Upper lobe of right lung (tissue), 1 donor: ENCODE measurements around the gene COL5A3. TPM values are rescaled to one million over a fixed set of nuclear protein-coding genes. Genes with fewer than 3 reads are reported as not detected.

Source experiments
- ATAC-seq: fragments of 200-7000 bp; cut with Tn5 transposase; one replicate; pipeline ENCODE4 v1.9.1; 2020; ENCODE audit warnings: mild to moderate bottlenecking, moderate library complexity
- DNase-seq: peaks from one replicate; pipeline ENCODE4 v3.0.0-alpha.2; 2020
- H3K27ac ChIP-seq: fragments of 200-600 bp; one replicate; pipeline ENCODE4 v1.8.0; 2022
- H3K27me3 ChIP-seq: fragments of 200-600 bp; one replicate; pipeline ENCODE4 v1.8.0; 2022; ENCODE audit warnings: mild to moderate bottlenecking
- H3K36me3 ChIP-seq: fragments of 200-600 bp; one replicate; pipeline ENCODE4 v1.8.0; 2022
- H3K4me1 ChIP-seq: fragments of 200-600 bp; one replicate; pipeline ENCODE4 v1.8.0; 2022
- H3K4me3 ChIP-seq: fragments of 200-600 bp; one replicate; pipeline ENCODE4 v1.8.0; 2022; ENCODE audit warnings: mild to moderate bottlenecking
- H3K9me3 ChIP-seq: fragments of 200-600 bp; one replicate; pipeline ENCODE4 v1.8.0; 2022
- intact Hi-C: fragments of 100-400 bp; cut with DNase I; formaldehyde crosslinking; loops from one replicate; pipeline ENCODE4 v1.11.0; 2022
- total RNA-seq: library from RNA; stranded (reverse); fragmentation: NEBNext Ultra II Directional; extraction: Animal tissue kit (Norgen Biotek cat#: 25700); gene quantifications from one replicate; pipeline ENCODE4 v1.2.1, GENCODE V29; 2021
- TF ChIP-seq, protein P1 (sequence below): fragments of 200-600 bp; IDR thresholded peaks from one replicate; pipeline ENCODE4 v1.8.0; 2022; ENCODE audit warnings: antibody characterized with exemption
- donor health status: DM: no; HTN: yes; CAD: no; lungs with severe emphysema.

The COL5A3 gene
- total RNA-seq, 1 donor from 2014 or later, result 9.6 TPM

DNA sequence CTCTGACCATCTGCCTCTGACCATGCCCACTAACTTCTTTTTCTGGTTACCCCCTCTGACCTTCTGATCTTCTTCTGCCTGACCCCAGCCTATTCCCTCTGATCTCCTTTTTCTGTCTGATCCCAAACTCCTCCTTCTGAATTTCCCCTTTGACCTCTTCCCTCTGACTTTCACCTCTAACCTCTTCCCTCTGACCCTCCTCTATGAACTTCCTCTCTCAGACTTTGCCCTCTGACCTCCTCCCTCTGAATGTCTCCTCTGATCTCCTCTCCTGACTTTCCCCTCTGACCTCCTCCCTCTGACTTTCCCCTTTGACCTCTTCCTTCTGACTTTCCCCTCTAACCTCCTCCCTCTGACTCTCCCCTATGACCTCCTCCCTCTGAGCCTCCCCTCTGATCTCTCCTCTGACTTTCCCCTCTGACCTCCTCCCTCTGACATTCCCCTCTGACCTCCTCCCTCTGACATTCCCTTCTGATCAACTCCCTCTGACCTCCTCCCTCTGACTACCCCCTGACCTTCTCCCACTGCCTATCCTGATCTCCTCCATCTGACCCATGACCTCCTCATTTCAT, 3.5 kb downstream of the COL5A3 start:
- intact Hi-C loops, result no loop called here
- Histone ChIP-seq H3K4me3 (no peak overlapping the region), H3K4me1 (peaks cover 3% of the 10 kb centered on the region), H3K27ac (peak overlapping the region; percentile 36), H3K27me3 (peaks cover 21% of the 10 kb centered on the region), H3K36me3 (no peaks in the 10 kb centered on the region), H3K9me3 (no peaks in the 10 kb centered on the region)
- DNase-seq (no peak), ATAC-seq (no peak)
- TF ChIP-seq, protein P1, sequence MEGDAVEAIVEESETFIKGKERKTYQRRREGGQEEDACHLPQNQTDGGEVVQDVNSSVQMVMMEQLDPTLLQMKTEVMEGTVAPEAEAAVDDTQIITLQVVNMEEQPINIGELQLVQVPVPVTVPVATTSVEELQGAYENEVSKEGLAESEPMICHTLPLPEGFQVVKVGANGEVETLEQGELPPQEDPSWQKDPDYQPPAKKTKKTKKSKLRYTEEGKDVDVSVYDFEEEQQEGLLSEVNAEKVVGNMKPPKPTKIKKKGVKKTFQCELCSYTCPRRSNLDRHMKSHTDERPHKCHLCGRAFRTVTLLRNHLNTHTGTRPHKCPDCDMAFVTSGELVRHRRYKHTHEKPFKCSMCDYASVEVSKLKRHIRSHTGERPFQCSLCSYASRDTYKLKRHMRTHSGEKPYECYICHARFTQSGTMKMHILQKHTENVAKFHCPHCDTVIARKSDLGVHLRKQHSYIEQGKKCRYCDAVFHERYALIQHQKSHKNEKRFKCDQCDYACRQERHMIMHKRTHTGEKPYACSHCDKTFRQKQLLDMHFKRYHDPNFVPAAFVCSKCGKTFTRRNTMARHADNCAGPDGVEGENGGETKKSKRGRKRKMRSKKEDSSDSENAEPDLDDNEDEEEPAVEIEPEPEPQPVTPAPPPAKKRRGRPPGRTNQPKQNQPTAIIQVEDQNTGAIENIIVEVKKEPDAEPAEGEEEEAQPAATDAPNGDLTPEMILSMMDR, result no peak

DNA sequence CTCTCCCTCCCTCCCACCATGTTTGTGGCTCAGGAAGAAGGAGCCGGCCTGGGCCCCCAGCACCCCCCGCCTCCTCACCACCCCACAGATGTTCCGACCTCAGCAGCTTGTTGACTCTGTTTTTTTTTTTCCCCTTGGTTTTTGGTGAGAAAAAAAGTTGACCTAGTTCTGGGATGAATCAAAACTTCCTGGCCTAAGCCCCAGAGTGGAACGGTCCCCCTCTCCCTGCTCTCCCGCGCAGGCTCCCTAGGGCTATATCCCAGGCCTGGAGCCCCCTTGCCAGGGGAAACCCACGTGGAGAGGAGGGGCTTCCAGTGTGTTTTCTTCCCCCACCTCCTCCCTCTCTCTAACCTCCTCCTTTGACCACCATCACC, 4.0 kb downstream of the COL5A3 start:
- no peak for DNase-seq

DNA sequence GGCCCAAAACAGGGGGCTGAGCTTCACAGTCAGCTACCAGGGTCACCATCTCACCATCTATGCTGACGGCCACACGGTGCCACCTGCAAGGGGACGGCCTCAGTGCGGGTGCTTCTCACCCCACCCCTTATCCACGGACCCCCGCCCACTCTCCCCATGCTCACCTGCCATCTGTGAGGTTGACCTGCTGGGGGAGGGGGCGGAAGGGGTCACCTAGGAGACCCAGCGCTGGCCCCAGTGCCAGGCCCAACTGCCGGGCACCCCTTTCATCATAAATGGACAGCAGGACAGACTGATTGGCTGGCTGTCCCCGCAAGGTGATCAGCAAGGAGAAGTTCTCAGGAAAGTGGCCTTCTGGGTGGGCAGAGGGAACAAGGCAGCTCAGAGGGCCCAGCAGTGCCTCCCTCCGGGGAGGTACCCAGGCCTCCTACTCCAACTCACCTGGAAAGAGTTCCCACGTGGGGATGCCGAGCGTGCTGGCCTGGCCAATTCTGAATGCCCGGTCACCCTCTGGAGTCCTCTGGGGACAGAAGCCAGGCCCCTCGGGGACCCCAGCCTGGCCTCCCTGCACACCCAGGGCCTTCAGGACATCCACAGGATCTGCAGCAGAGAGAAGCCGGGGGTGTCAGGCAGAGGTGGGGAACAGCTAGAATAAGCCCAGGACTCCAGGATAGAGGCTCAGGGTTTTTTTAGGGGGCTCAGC, 4.5 kb downstream of the COL5A3 start:
- intact Hi-C loops, result no loop called here
- no peak for ATAC-seq
- no peak for DNase-seq

More for the DNA sequence above, 4.0 kb downstream of the COL5A3 start:
- no peak for ATAC-seq
- Histone ChIP-seq H3K27ac (peak overlapping the region; percentile 36), H3K4me3 (no peak overlapping the region), H3K9me3 (no peaks in the 10 kb centered on the region), H3K36me3 (no peaks in the 10 kb centered on the region), H3K27me3 (peaks cover 17% of the 10 kb centered on the region), H3K4me1 (peaks cover 3% of the 10 kb centered on the region)
- TF ChIP-seq, protein P1, result no peak
- intact Hi-C loops, result no loop called here

DNA sequence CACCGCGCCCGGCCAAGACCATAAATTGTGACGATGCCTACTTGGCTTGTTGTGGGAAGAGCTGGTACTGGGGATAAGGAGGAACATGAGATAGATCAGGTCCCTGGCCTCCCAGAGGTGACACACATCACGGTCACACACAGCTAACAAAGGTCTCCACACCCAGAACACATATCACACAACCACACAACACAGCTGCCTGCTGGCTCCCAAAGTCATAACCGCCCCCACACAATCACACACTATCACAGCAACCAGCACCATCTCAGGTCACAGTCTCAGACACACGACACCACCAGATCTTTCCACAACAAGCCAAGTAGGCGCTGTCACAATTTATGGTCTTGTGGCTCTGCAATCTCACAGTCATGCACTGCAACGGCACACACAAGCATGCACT, 5.7 kb downstream of the COL5A3 start:
- intact Hi-C loops, result no loop called here
- H3K4me1 ChIP-seq, result peaks cover 3% of the 10 kb centered on the region
- no peaks in the 10 kb centered on the region for H3K9me3 ChIP-seq
- H3K27ac ChIP-seq, result no peak overlapping the region
- DNase-seq (no peak), ATAC-seq (no peak)
- H3K36me3 ChIP-seq, result no peaks in the 10 kb centered on the region
- peaks cover 15% of the 10 kb centered on the region for H3K27me3 ChIP-seq
- TF ChIP-seq, protein P1, result no peak
- H3K4me3 ChIP-seq, result no peak overlapping the region

More for the DNA sequence above, 4.5 kb downstream of the COL5A3 start:
- H3K4me1 ChIP-seq, result peaks cover 3% of the 10 kb centered on the region
- no peak overlapping the region for H3K4me3 ChIP-seq
- no peaks in the 10 kb centered on the region for H3K36me3 ChIP-seq
- peak overlapping the region; percentile 36 for H3K27ac ChIP-seq
- TF ChIP-seq, protein P1, result no peak
- peaks cover 17% of the 10 kb centered on the region for H3K27me3 ChIP-seq
- no peaks in the 10 kb centered on the region for H3K9me3 ChIP-seq

DNA sequence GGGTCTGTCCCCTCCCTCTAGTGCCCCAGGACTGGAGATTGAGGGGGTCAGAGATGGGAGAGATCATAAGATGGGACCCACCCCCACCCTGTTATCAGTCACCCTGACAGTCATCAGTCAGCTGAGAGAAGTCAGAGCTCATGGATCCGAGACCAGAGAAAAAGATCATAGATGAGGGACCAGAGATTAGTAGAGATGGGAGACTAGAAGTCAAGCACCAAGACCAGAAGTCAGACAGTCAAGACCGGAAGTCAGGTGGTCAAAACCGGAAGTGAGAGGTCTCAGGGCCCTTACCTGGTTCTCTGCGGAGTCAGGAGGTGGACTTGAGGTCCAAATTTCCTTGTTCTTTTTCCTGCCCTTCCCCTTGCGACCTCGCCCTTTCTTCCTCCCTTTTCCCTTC, 7.0 kb downstream of the COL5A3 start:
- H3K27me3 ChIP-seq, result peaks cover 9% of the 10 kb centered on the region
- intact Hi-C loops, result no loop called here
- H3K4me3 ChIP-seq, result no peak overlapping the region
- TF ChIP-seq, protein P1, result no peak
- H3K27ac ChIP-seq, result no peak overlapping the region
- H3K4me1 ChIP-seq, result peaks cover 3% of the 10 kb centered on the region
- no peaks in the 10 kb centered on the region for H3K36me3 ChIP-seq
- DNase-seq (no peak), ATAC-seq (no peak)
- no peaks in the 10 kb centered on the region for H3K9me3 ChIP-seq
